Measurements from ENCODE around the gene BAK1. TPM values are rescaled to one million over a fixed set of nuclear protein-coding genes. Genes with fewer than 3 reads are reported as not detected.
A peak's percentile ranks its signal among the peaks of the same experiment; 100 is the strongest.

The BAK1 gene
- polyA plus RNA-seq, 1 donor (not counting 4 experiments of a cell fraction or from before 2014, with no cell fraction given) = 61.1 TPM

DNA sequence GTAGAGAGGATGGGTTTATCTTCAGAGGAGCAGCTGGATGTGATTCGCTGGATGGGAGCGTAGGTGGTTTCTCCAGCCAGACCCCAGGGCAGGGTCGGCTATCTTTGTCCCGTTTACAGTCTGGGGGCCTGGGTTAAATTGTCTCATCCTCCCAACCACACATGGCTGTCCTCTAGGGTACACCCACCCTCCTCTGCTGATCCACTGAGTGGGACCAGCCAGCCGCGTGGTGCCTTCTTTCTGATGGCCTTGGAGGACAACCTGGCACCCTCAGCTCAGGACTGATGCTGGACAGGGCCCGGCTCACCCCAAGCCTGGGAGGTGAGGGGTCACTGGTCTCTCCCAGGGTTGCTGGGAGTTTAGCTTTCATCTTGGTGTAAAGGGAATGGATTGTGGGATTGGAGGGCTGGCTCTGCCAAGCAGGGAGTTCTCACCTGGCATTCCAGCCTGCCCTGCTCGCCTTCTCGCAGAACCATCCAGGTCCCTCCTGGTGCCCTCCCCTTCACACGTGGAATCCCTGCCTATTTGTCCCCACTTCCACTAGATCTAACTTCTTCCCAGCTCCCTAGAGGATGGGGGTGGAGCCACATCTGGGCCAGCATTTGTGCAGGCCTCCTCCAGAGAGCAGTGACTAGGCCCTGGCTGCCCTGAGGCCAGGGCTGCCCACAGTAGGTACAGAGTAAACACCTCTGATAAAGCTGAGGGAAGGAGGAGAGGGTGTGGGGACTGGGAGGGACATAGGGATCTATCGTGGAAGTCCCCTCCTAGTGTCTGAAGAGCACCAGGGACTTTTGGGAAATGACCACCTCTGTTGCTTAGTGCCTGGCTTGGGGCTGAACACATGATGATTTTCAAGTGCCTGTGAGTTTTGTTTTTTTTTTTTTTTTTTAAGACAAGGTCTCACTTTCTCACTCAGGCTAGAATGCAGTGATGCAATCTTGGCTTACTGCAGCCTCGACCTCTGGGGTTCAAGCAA is 42.7 kb upstream of the BAK1 start:
- dilution Hi-C loops (cut with MboI; ENCODE audit: extremely low pct_ligation_motif_present, low sequenced_read_pairs) = no loop called here
- DNase-seq (ENCODE audit: low read depth, low spot score) = no peak
- TF ChIP-seq EZH2 (IDR thresholded peaks at IDR 0.05; ENCODE audit: low read length) (no peak), CTCF (optimal IDR thresholded peaks at IDR 0.05 in 1 of 3, IDR thresholded peaks at IDR 0.05 in 1 of 3, conservative IDR thresholded peaks at IDR 0.05 in 1 of 3; ENCODE audit: extremely low read depth in 1 of 3, insufficient read depth in 2 of 3, low read length in 3 of 3) (no peak)
- peak overlapping the region; percentile 98 for H3K4me2 ChIP-seq (ENCODE audit: control insufficient read depth, extremely low read depth, insufficient read depth, low read depth, low read length)
- peak overlapping the region; percentile 92 for H3K9ac ChIP-seq (ENCODE audit: control insufficient read depth, extremely low read depth, insufficient read depth, low read length)
- no peak for FAIRE-seq
- no peaks in the 10 kb centered on the region for H3K9me3 ChIP-seq (ENCODE audit: control insufficient read depth, low read depth, low read length)
- no peaks in the 10 kb centered on the region for H3K27me3 ChIP-seq (ENCODE audit: control insufficient read depth, extremely low read depth, insufficient read depth, low read length)
- peaks cover 44% of the 10 kb centered on the region for H3K4me1 ChIP-seq (ENCODE audit: control insufficient read depth, extremely low read depth, insufficient read depth, low read length)
- peaks cover 8% of the 10 kb centered on the region for H4K20me1 ChIP-seq (ENCODE audit: control insufficient read depth, extremely low read depth, insufficient read depth, low read length)
- peaks cover 15 to 24% of the 10 kb centered on the region in 2 experiments for H3K36me3 ChIP-seq (ENCODE audit: control insufficient read depth in 2 of 2, extremely low read depth in 1 of 2, insufficient read depth in 2 of 2, low read length in 2 of 2)
- no peaks in the 10 kb centered on the region for H3K9me1 ChIP-seq (ENCODE audit: control insufficient read depth, extremely low read depth, insufficient read depth, low read length)
- no peak overlapping the region for H2AFZ ChIP-seq (ENCODE audit: control insufficient read depth, low read length)
- H3K79me2 ChIP-seq (ENCODE audit: control insufficient read depth, insufficient read depth, low read length) = peaks cover 63% of the 10 kb centered on the region
- H3K27ac ChIP-seq (ENCODE audit: control insufficient read depth, insufficient read depth, low read length) = peak overlapping the region; percentile 81
- H3K4me3 ChIP-seq (ENCODE audit: control insufficient read depth in 2 of 3, extremely low read depth in 1 of 3, insufficient read depth in 2 of 3, low read depth in 1 of 3, low read length in 3 of 3) = peak overlapping the region; percentile 69 to 96 (median 90)

DNA sequence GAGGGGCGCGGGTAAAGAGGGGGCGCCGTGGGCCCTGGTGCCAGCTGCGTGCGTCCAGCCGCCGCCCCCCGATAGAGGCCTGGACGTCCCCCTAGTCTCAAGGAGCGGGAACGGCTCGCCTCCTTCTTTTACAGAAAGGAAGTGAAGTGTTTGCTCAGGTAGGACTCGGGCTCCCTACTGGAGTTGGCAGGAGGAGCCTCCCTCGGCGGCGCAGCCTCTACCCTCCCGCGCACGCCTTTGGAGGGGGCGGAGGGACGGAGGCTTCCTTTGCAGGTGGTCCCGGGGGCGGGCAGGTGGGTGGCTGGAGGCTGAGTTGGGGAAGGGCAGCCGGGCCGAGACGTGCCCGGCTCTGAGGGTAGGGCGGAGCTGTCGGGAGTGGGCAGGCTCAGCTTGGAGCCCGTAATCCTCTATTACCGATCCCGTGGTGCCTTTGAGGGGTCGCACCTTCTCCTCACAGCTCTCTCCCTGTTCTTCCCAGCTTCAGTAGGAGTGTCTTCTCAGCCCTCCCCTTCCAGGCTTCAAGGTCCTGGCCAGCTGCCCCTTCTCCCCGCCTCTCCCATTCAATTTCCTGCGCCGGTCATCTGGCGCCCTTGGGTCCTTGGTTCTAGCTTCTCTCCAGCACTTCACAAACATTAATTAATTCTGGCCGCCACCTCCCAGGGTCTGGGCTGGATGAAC is 41.8 kb upstream of the BAK1 start:
- Histone ChIP-seq H2AFZ (ENCODE audit: control insufficient read depth, low read length) (no peak overlapping the region), H3K36me3 (ENCODE audit: control insufficient read depth in 2 of 2, extremely low read depth in 1 of 2, insufficient read depth in 2 of 2, low read length in 2 of 2) (peaks cover 11 to 22% of the 10 kb centered on the region in 2 experiments), H3K9me1 (ENCODE audit: control insufficient read depth, extremely low read depth, insufficient read depth, low read length) (no peaks in the 10 kb centered on the region), H3K9me3 (ENCODE audit: control insufficient read depth, low read depth, low read length) (no peaks in the 10 kb centered on the region), H3K4me1 (ENCODE audit: control insufficient read depth, extremely low read depth, insufficient read depth, low read length) (peaks cover 40% of the 10 kb centered on the region), H3K27ac (ENCODE audit: control insufficient read depth, insufficient read depth, low read length) (peak overlapping the region; percentile 81), H3K9ac (ENCODE audit: control insufficient read depth, extremely low read depth, insufficient read depth, low read length) (peak overlapping the region; percentile 92), H3K4me2 (ENCODE audit: control insufficient read depth, extremely low read depth, insufficient read depth, low read depth, low read length) (peak overlapping the region; percentile 98), H3K4me3 (ENCODE audit: control insufficient read depth in 2 of 3, extremely low read depth in 1 of 3, insufficient read depth in 2 of 3, low read depth in 1 of 3, low read length in 3 of 3) (peak overlapping the region; percentile 69 to 96 (median 90)), H3K79me2 (ENCODE audit: control insufficient read depth, insufficient read depth, low read length) (peaks cover 54% of the 10 kb centered on the region), H4K20me1 (ENCODE audit: control insufficient read depth, extremely low read depth, insufficient read depth, low read length) (peaks cover 8% of the 10 kb centered on the region), H3K27me3 (ENCODE audit: control insufficient read depth, extremely low read depth, insufficient read depth, low read length) (no peaks in the 10 kb centered on the region)
- no peak for DNase-seq (ENCODE audit: low read depth, low spot score)
- no peak for FAIRE-seq
- dilution Hi-C loops (cut with MboI; ENCODE audit: extremely low pct_ligation_motif_present, low sequenced_read_pairs) = no loop called here
- TF ChIP-seq EZH2 (IDR thresholded peaks at IDR 0.05; ENCODE audit: low read length) (no peak), CTCF (optimal IDR thresholded peaks at IDR 0.05 in 1 of 3, IDR thresholded peaks at IDR 0.05 in 1 of 3, conservative IDR thresholded peaks at IDR 0.05 in 1 of 3; ENCODE audit: extremely low read depth in 1 of 3, insufficient read depth in 2 of 3, low read length in 3 of 3) (no peak)

Data from keratinocyte (primary cell).